A673 (cell line): Measurements from ENCODE around the gene BPIFB2.

Source experiments
- EZH2 ChIP-seq: fragments of 200-600 bp; sonication (generic); IDR thresholded peaks from 2 replicates; pipeline ENCODE4 v1.6.1; 2017; ENCODE audit warnings: borderline replicate concordance, low read depth, mild to moderate bottlenecking, mixed read lengths, antibody characterized with exemption, low read length; ENCODE audit not compliant: poor library complexity, severe bottlenecking
- TF ChIP-seq, protein P1 (sequence below): fragments of 300-800, 200-600 bp; sonication (generic); conservative IDR thresholded peaks from 2 replicates; pipeline ENCODE4 v1.5.1; 2017; ENCODE audit warnings: low read depth, mild to moderate bottlenecking, antibody characterized with exemption, low read length, moderate library complexity, mixed read lengths

- TF ChIP-seq, protein P1, sequence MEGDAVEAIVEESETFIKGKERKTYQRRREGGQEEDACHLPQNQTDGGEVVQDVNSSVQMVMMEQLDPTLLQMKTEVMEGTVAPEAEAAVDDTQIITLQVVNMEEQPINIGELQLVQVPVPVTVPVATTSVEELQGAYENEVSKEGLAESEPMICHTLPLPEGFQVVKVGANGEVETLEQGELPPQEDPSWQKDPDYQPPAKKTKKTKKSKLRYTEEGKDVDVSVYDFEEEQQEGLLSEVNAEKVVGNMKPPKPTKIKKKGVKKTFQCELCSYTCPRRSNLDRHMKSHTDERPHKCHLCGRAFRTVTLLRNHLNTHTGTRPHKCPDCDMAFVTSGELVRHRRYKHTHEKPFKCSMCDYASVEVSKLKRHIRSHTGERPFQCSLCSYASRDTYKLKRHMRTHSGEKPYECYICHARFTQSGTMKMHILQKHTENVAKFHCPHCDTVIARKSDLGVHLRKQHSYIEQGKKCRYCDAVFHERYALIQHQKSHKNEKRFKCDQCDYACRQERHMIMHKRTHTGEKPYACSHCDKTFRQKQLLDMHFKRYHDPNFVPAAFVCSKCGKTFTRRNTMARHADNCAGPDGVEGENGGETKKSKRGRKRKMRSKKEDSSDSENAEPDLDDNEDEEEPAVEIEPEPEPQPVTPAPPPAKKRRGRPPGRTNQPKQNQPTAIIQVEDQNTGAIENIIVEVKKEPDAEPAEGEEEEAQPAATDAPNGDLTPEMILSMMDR, result no peak
- TF ChIP-seq EZH2, result no peak
These were observed 37.2 kb upstream of the BPIFB2 start for GRCh38 chr20:32970115-32970972.
